ENCODE measurements around the gene JMJD7. TPM values are rescaled to one million over a fixed set of nuclear protein-coding genes. Genes with fewer than 3 reads are reported as not detected.
A peak's percentile ranks its signal among the peaks of the same experiment; 100 is the strongest.

JMJD7 gene
- total RNA-seq, 1 donor from 2014 or later, result 26.6 TPM

- peaks cover 1% of the 10 kb centered on the region for H3K4me1 Mint-ChIP-seq (ENCODE audit: low read depth, unreplicated experiment)
- peaks cover 12% of the 10 kb centered on the region for H3K36me3 Mint-ChIP-seq (ENCODE audit: unreplicated experiment)
- DNase-seq, result no peak
- peaks cover 15% of the 10 kb centered on the region for H3K27me3 Mint-ChIP-seq (ENCODE audit: unreplicated experiment)
- H3K9me3 Mint-ChIP-seq (ENCODE audit: unreplicated experiment), result peaks cover 9% of the 10 kb centered on the region
- no peak overlapping the region for H3K27ac Mint-ChIP-seq (ENCODE audit: unreplicated experiment)
- TF ChIP-seq CTCF (IDR thresholded peaks at IDR 0.05; ENCODE audit: partially characterized antibody, unreplicated experiment), result no peak
- H3K4me3 Mint-ChIP-seq (ENCODE audit: unreplicated experiment), result peak overlapping the region; percentile 78
Measured at GRCh38 chr15:41881086-41881485, 53.2 kb downstream of the JMJD7 start.

GRCh38 chr15:41881550-41881919 lies 53.6 kb downstream of the JMJD7 start:
- no peak for DNase-seq
- peaks cover 15% of the 10 kb centered on the region for H3K27me3 Mint-ChIP-seq (ENCODE audit: unreplicated experiment)
- no peak overlapping the region for H3K27ac Mint-ChIP-seq (ENCODE audit: unreplicated experiment)
- peaks cover 9% of the 10 kb centered on the region for H3K9me3 Mint-ChIP-seq (ENCODE audit: unreplicated experiment)
- H3K4me1 Mint-ChIP-seq (ENCODE audit: low read depth, unreplicated experiment), result peaks cover 1% of the 10 kb centered on the region
- peak overlapping the region; percentile 78 for H3K4me3 Mint-ChIP-seq (ENCODE audit: unreplicated experiment)
- H3K36me3 Mint-ChIP-seq (ENCODE audit: unreplicated experiment), result peaks cover 12% of the 10 kb centered on the region
- no peak for TF ChIP-seq CTCF (IDR thresholded peaks at IDR 0.05; ENCODE audit: partially characterized antibody, unreplicated experiment)

GRCh38 chr15:41881920-41882688 lies 54.2 kb downstream of the JMJD7 start:
- peak; percentile 52 for DNase-seq
- Mint-ChIP-seq H3K4me3 (ENCODE audit: unreplicated experiment) (no peak overlapping the region), H3K27me3 (ENCODE audit: unreplicated experiment) (peaks cover 17% of the 10 kb centered on the region)

GRCh38 chr15:41882689-41883483 lies 55.0 kb downstream of the JMJD7 start:
- no peak overlapping the region for H3K4me3 Mint-ChIP-seq (ENCODE audit: unreplicated experiment)
- TF ChIP-seq CTCF (IDR thresholded peaks at IDR 0.05; ENCODE audit: partially characterized antibody, unreplicated experiment), result no peak

More at GRCh38 chr15:41881920-41882688, 54.2 kb downstream of the JMJD7 start:
- Mint-ChIP-seq H3K27ac (ENCODE audit: unreplicated experiment) (no peak overlapping the region), H3K9me3 (ENCODE audit: unreplicated experiment) (peaks cover 9% of the 10 kb centered on the region), H3K36me3 (ENCODE audit: unreplicated experiment) (peaks cover 12% of the 10 kb centered on the region), H3K4me1 (ENCODE audit: low read depth, unreplicated experiment) (peaks cover 1% of the 10 kb centered on the region)
- no peak for TF ChIP-seq CTCF (IDR thresholded peaks at IDR 0.05; ENCODE audit: partially characterized antibody, unreplicated experiment)

GRCh38 chr15:41883484-41883825 lies 55.6 kb downstream of the JMJD7 start:
- H3K36me3 Mint-ChIP-seq (ENCODE audit: unreplicated experiment), result peaks cover 12% of the 10 kb centered on the region

More at GRCh38 chr15:41882689-41883483, 55.0 kb downstream of the JMJD7 start:
- Mint-ChIP-seq H3K9me3 (ENCODE audit: unreplicated experiment) (peaks cover 9% of the 10 kb centered on the region), H3K36me3 (ENCODE audit: unreplicated experiment) (peaks cover 12% of the 10 kb centered on the region), H3K4me1 (ENCODE audit: low read depth, unreplicated experiment) (peaks cover 1% of the 10 kb centered on the region), H3K27ac (ENCODE audit: unreplicated experiment) (no peak overlapping the region), H3K27me3 (ENCODE audit: unreplicated experiment) (peaks cover 17% of the 10 kb centered on the region)
- DNase-seq, result no peak

More at GRCh38 chr15:41883484-41883825, 55.6 kb downstream of the JMJD7 start:
- no peak overlapping the region for H3K27ac Mint-ChIP-seq (ENCODE audit: unreplicated experiment)
- peaks cover 17% of the 10 kb centered on the region for H3K27me3 Mint-ChIP-seq (ENCODE audit: unreplicated experiment)
- peaks cover 1% of the 10 kb centered on the region for H3K4me1 Mint-ChIP-seq (ENCODE audit: low read depth, unreplicated experiment)
- no peak overlapping the region for H3K4me3 Mint-ChIP-seq (ENCODE audit: unreplicated experiment)
- DNase-seq, result no peak
- TF ChIP-seq CTCF (IDR thresholded peaks at IDR 0.05; ENCODE audit: partially characterized antibody, unreplicated experiment), result no peak
- H3K9me3 Mint-ChIP-seq (ENCODE audit: unreplicated experiment), result peaks cover 7% of the 10 kb centered on the region
